Umbilical cord (tissue), 2 donors: ENCODE data around the gene PARD6G. TPM values are rescaled to one million over a fixed set of nuclear protein-coding genes. Genes with fewer than 3 reads are reported as not detected.
"Not testable (repeated sequence)": the region's sequence is repeated elsewhere in the genome, so short reads cannot be mapped to it uniquely, and the experiment has no call there.

Source experiments
- DNase-seq: peaks from one replicate; pipeline ENCODE4 v3.0.0-alpha.2; 2015; ENCODE audit warnings: low spot score
- total RNA-seq: library from RNA; depleted of rRNA; stranded (reverse); fragments of >200 nt; gene quantifications from one replicate; pipeline ENCODE4 v1.2.3, GENCODE V29; 2014; ENCODE audit warnings: low replicate concordance; ENCODE audit not compliant: insufficient read depth

The PARD6G gene
- total RNA-seq, 1 donor from 2014 or later: 12.8 TPM

DNA sequence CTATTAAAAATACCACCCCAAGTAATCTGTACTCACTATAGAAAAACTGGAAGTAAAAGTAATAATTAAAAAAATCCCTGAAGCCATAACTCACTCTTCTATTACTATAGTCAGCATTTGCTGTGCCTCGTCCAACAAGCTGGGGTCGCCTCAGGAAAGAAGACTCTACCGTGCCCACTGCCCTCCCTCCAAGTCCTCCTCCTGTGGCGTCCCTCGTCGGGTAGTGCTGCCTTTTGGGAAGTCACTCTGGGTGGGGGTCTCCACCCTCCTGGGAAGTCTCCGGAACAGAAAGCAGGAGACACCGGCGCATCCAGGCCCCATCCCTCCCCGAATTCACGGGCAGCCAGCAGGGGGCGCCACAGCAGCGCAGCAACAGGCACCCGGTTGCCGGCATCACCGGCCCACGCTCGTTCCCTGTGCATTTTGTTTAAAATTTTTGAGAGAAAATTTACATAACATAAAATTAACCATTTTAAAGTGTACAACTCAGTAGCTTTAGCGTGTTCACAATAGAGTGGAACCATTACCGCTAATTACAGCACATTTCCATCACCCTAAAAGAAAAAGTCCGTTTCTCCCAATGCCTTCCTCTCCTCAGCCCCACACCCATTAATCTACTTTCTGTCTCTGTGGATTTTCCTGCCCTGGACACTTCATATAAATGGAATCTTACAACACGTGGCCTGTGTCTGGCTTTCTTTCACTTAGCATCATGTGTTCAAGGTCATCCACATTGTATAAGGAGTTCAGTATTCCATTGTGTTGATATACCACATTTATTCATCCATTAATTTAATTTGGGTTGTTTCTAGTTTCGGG lies 76.1 kb downstream of the PARD6G start:
- DNase-seq: peak; percentile 60

DNA sequence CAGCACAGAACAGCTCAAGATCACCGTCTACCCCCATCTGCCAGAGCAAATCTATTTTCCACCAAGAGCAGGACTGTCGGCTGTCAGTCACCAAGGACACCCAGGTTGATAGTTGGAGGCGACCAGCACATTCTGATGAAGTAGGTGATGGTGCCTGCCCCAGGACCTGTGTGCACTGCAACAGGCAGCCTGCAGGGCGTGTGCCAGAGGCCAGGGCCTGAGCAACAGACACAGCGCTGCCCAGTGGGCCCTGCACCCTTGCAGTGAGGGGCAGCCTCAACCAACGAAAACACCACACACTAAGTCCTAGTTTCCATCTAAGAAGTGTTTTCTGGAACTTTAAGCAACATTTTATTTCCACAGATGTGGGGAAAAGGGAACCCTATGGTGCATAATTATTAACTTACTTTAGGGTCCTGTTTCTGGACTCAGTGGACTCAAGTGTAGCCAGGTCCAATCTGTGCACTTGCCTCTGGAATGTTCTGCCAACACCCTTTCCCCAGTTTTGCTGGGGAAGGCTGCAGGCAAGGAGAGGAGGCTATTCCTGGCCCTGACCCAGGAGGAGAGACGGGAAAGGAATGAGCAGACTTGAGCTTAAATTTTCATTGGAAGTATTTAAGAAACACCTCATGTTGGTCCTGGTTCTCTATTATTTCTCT lies 76.8 kb downstream of the PARD6G start:
- no peak for DNase-seq

- DNase-seq: no peak
Measured at GRCh38 chr18:80169607-80170006, 77.7 kb downstream of the PARD6G start.

DNA sequence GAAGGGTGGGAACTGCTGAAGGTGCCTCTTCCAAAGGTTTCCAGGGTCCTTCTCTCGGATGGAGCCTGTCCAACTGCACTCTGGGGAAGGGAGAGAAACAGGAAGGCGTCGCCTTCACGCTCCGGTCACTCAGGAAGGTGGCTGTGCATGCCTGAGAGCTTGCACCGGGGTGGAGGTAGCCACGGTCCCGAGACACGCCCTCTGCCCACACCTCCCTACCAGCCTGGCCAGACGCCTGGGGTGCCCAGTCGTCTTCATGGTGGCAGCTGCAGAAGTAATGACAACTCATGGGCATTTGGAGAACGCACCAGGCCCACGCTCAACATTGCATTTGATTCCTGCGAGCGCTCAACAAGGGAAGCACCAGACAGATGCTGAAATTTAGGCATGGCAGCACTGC lies 78.3 kb downstream of the PARD6G start:
- no peak for DNase-seq

DNA sequence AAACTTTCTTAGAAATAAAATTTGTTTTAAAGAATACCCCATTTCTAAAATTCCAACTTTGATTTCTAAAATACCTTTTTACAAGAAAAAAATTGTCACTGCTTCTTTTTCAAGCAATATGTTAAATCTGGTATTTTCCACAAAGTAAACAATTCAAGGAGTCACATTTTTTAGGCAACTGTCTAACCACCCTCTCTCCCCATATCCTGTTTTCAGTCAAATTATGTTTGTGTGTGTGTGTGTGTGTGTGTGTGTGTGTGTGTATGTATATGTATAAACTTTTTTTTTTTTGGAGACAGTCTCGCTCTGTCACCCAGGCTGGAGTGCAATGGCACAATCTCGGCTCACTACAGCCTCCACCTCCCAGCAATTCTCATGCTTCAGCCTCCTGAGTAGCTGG lies 79.0 kb downstream of the PARD6G start:
- no peak for DNase-seq

- no peak for DNase-seq
Measured at GRCh38 chr18:80167931-80168330, 79.4 kb downstream of the PARD6G start.

GRCh38 chr18:80167331-80167730 lies 80.0 kb downstream of the PARD6G start:
- DNase-seq: no peak

DNA sequence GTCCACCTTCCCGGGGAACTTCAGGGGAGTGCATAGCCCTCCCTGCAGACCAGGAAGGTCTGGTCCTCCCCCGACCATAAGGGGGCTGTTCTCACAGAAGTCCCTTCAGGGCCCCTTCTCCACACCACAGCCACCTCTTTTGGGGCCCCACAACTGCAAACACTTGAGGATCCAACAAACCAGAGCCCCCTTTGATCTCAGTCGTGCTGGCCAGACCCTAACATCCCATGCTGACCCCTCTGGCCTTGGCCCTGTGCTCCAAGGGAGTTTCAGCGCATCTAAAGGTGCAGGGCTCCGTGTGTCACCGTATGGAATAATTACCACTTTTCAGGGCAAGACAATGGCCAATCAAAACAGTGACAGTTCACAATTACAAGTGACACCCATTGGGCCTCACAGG lies 80.6 kb downstream of the PARD6G start:
- DNase-seq: no peak

GRCh38 chr18:80166240-80166639 lies 81.1 kb downstream of the PARD6G start:
- no peak for DNase-seq

DNA sequence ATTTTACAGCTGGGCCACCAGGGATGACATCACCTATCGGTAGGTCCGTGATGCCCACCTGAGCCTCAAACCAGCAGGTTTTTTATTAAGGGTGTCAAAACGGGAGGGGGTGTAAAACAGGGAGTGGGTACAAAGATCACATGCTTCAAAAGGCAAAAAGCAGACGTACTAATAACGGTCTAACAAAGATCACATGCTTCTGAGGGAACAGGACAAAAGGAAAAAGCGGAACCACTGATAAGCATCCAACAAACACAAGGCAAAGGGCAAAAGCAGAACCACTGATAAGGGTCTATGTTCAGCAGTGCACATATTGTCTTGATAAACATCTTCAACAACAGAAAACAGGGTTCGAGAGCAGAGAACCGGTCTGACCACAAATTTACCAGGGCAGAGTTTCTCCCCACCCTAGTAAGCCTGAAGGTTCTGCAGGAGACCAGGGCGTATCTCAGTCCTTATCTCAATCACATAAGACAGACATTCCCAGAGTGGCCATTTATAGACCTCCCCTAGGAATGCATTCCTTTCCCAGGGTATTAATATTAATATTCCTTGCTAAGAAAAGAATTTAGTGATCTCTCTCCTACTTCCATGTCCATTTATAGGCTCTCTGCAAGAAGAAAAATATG lies 82.5 kb downstream of the PARD6G start:
- not testable (repeated sequence) for DNase-seq

GRCh38 chr18:80163183-80163582 lies 84.1 kb downstream of the PARD6G start:
- no peak for DNase-seq

DNA sequence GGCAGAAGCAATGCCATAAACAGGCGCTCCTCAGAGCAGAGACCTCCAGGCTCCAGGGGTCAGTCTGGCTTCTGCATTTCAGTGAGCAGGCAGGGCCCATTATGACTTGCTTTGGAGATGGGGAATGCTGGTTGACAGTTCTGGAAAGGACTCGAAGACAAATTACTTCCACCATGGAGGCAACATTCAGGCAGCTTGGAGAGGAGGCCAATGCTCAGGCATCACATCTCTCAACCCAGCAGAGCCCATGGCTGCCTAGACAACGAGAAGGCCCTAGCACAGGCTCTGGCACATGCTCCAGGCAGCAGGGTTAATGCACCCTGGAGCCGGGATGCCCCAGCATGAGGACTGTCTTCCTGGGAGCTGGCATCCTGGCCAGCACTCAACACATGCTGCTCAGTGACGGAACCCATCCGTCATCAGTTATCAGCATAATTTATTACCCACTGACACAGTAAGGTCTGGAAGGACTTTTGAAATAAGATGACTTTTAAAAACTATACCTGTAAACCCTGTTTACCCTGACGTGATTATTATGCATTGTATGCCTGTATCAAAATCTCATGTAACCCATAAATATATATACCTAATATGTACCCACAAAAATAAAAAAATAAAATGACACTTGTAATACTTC lies 85.4 kb downstream of the PARD6G start:
- no peak for DNase-seq

DNA sequence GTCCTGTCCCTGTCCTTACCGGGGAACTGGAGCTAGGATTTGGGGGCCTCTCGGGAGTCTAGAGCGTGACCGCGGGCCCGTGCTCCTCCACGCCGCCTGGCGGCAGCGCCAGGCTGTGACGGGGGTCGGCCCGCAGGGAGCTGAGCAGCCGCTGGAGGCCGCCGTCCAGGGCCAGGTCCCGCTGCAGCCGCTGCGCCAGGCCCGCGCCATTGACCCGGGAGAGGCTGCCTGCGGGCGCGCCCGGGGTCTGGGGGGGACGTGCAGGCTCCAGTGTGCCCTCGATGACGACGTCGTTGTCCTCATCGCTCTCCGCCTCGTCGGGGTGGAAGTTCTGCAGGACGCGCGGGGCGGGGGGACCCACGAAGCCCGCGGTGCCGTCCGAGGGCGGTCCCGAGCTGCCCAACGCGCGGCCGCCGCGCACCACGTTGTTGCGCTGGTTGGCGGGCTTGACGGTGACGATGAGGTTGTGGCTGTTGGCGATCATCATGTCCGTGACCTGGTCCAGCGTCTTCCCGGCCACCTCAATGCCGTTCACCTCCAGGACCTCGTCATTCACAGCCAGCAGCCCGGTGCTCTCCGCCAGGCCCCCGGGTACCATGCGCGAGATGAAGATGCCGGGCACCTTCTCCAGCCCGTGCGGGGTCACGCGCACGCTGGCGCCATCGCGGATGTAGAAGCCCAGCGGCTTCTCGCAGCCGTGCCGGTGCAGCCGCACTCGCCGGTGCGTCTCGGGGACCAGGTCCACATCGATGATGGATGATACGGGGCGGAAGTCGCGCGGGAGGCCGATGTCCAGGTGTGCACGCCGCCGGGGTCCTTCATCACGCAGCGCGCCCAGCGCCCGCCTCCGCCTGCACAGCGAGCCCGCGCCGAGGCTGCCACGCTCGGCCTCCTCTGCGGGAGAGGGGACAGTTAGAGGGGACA lies 87.3 kb downstream of the PARD6G start:
- DNase-seq: peak; percentile 39

DNA sequence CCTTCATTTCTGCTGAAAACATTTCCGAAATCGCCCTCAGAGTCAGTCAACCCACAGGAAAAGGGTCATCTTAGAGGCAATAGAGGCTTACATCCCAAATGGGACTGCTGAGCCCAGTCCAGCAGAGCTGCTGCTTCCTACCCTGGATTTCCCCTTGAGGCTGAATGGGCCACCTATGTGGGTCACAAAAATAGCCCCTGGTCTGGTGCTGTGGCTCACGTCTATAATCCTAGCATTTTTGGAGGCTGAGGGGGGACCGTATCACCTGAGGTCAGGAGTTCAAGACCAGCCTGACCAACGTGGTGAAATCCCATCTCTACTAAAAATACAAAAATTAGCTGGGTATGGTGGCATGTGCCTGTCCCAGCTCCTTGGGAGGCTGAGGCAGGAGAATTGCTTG lies 88.9 kb downstream of the PARD6G start:
- DNase-seq: no peak

DNA sequence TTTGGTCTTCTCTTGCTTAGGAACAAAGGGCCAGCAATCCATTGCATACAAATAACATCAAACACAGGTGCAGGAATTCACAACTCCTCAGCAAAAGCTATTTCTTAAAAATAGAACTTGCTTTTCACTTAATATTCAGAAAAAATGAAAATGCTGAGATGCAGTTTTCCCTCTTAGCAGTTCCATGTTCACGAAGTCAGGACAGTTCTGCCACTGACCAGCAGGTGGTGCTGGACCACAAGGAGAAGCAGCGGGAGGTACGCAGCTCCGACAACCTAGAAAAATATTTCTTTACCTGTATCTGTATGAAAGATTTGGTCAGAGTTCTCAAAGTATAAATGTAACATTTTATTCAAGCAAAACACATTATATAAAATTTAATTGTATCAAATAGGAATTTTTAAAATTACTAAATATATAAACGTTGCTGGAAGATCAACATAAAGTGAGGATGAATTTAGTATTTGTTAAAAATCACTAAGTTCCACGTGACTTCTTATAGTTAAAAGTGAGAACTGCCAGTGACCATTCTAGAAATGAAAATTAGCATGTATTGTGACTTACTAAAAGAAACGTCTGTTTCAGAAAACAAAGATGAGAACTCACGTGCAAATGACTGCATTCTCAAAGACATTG lies 89.5 kb downstream of the PARD6G start:
- DNase-seq: peak; percentile 80

DNA sequence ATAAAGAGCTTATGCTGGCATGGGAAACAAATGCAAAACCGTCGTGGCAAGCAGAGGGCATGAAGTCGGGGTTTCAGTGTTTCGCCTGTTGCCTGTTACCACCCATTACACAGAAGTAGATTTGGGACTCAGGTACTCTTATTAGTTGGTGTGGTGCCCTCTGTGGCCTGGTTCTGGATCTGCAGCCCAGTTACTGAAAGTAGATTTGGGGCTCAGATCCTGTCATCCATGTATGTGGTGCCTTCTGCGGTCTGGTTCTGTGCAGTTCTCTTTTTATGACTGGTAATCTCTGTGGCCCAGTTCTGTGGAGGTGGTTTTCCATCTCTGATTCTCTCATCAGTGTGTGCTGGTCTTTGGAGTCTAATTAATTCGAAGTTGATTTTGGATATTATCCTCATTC lies 93.0 kb downstream of the PARD6G start:
- no peak for DNase-seq

GRCh38 chr18:80149667-80150066 lies 97.6 kb downstream of the PARD6G start:
- no peak for DNase-seq

DNA sequence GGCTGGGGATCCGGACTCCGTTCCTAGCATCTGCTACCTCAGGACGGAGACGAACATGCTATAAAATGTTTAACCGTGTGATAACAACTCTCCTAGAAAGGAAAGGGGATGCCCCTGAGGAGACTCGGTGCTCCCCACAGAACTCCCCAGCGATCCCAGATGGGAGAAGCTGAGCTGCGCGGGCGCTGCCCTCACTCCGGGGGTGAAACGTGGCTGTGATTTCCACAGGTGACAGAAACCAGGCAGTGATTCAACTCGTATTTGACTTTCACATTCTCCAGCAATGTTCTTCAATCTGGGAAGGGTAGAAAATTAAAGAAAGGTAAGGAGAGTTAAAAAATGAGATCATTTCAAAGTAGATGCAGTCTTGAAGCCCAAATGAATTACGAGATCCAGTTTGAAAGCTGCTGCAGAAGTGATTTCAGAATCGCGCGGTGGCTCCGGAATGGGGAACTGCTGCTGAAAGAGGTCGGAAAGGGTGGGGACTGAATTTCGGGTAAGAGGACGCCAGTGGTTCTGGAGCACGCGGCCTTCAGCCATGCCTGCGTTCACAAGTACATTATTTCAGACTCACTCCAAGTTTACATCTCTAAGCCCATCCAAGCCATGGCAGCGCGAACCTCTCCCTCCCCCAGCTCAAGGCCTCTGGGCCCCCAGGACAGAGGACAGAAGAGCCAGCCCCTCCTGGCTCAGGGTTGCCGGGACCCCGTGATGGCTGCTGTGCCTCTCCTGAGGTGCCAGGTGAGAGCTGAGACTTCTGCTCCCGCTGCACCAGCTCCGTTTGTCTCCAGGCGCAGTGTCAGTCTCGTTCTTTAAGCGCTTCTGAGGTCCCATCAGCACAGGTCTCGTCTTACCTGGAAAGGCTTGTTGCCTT lies 98.8 kb downstream of the PARD6G start:
- DNase-seq: peak; percentile 9

DNA sequence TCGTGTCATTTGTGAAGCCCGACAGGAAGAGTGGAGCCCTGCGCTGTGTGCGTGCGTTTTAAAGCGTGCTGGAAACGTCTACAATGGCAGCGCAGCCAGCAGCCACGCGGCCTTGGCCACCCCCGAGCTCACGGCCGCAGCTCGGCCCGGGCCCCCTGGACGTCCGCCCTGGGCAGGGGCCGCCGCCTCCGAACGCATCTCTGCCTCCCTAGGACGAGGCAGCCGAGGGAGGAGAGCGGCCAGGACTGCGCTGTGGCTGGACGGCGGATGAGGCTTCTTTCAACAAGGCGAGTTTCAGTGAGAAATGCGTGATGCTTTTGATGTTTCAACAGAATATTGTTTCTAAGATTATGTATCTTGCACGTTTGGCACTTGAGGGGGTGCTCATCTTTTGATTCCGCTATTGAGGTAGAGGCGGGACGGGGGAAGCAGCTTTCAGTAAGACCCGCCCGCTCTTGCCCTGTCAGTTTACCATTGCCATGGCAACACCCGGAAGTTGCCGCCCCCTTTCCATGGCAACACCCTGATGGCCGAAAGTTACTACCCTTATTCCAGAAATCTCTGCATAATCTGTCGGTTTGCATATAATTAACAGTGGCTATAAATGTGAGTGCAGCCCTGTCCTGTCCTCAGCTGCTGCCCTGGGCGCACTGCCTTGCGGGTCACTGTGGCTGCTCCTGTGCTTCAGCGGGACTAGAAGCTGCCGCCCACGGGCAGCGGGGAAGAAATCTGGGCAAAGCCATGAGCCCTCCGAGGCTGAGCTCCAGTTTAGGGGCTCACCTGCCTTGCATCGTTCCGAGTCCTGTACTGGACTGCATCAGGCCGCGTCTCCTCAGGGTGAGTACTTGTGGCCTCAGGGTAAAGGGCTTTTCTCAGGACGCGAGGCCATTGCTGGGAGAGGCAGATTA lies 99.6 kb downstream of the PARD6G start:
- DNase-seq: peak; percentile 89
